ENCODE data around the gene STAT5A. TPM values are rescaled to one million over a fixed set of nuclear protein-coding genes. Genes with fewer than 3 reads are reported as not detected.

Gene STAT5A
- total RNA-seq, 1 experiment from 2014 or later = 0.91 TPM

GRCh38 chr17:42325026-42325425, 36.7 kb downstream of the STAT5A start:
- peak; percentile 45; the same call in 1 of the 2 replicates for TF ChIP-seq POLR2AphosphoS5 (IDR thresholded peaks at IDR 0.05; ENCODE audit: low read depth, low read length)
- peak; percentile 81 for TF ChIP-seq SP1 (IDR thresholded peaks at IDR 0.05; ENCODE audit: low read depth)
- no peak for TF ChIP-seq CEBPB (IDR thresholded peaks at IDR 0.05; ENCODE audit: low read depth)
- peak; percentile 84; the same call in 1 of the 2 replicates for TF ChIP-seq CBX3 (IDR thresholded peaks at IDR 0.05; ENCODE audit: low read depth)
- no peak for TF ChIP-seq SIN3A (IDR thresholded peaks at IDR 0.05; ENCODE audit: low read depth)
- peak; percentile 70 for TF ChIP-seq MAX (IDR thresholded peaks at IDR 0.05)
- peak; percentile 90 for TF ChIP-seq FOSL1 (IDR thresholded peaks at IDR 0.05; ENCODE audit: low read depth)
- peak; percentile 93 for TF ChIP-seq JUND (IDR thresholded peaks at IDR 0.05)
- TF ChIP-seq EGR1 (IDR thresholded peaks at IDR 0.05; ENCODE audit: low read depth) = 0 out of 2 replicates have a peak, but pooled peaks have one; percentile 20
- H3K9me2 ChIP-seq (ENCODE audit: insufficient read depth) = no peaks in the 10 kb centered on the region
- CTCF ChIA-PET = interaction anchor here (0.8 to 5.9 kb wide), 6 partner anchors 63 to 203 kb away, joined by 3 to 33 read pairs (median 6); partner anchors contain the start of gene STAT3
- RAD21 ChIA-PET (ENCODE audit: low non-redundant PET in 1 of 2, low total read pairs in 2 of 2, uncharacterized antibody in 2 of 2, unreplicated experiment in 2 of 2) = interaction anchor here (1.2 to 2.1 kb wide), 2 partner anchors 78 to 81 kb away, joined by 4 to 6 read pairs; no protein-coding TSS in a partner anchor
- peaks cover 11 to 17% of the 10 kb centered on the region in 2 experiments; a peak in 3 of 4 replicates for H3K36me3 ChIP-seq (ENCODE audit: control insufficient read depth in 1 of 2, insufficient read depth in 2 of 2, low read length in 2 of 2)
- DNase-seq (ENCODE audit: low read depth, low spot score) (peak; percentile 81), ATAC-seq (peak; percentile 82)
- peak overlapping the region; percentile 34 for H3K9ac ChIP-seq (ENCODE audit: low read length)
- intact Hi-C loops (cut with micrococcal nuclease) = no loop called here
- H2AFZ ChIP-seq (ENCODE audit: low read depth, low read length, poor library complexity, severe bottlenecking) = no peak overlapping the region
- H3K4me1 ChIP-seq (ENCODE audit: control insufficient read depth in 1 of 2, insufficient read depth in 2 of 2, low read length in 2 of 2) = peaks cover 18 to 49% of the 10 kb centered on the region in 2 experiments
- 0 out of 4 replicates have a peak overlapping the region, but pooled peaks of 1 of the 2 experiments have one; percentile 0 for H3K4me3 ChIP-seq (replicated peaks in 1 of 2; ENCODE audit: low read depth in 1 of 2, low read length in 2 of 2)
- H3K4me2 ChIP-seq (ENCODE audit: low read length) = peak overlapping the region; percentile 54
- no peaks in the 10 kb centered on the region for H4K20me1 ChIP-seq (ENCODE audit: insufficient read depth)
- no peaks in the 10 kb centered on the region for H3K9me3 ChIP-seq (ENCODE audit: control insufficient read depth in 1 of 2, insufficient read depth in 1 of 2, low read depth in 1 of 2, low read length in 2 of 2)
- peak overlapping the region; percentile 70; the same call in 1 of the 2 replicates for H3K27ac ChIP-seq (ENCODE audit: low read depth, low read length)
- no peaks in the 10 kb centered on the region for H3K27me3 ChIP-seq (ENCODE audit: insufficient read depth, low read length)
- BruUV-seq (replicated peaks) = no TSS peak
- POLR2A ChIA-PET = interaction anchor here (0.6 to 1.7 kb wide), 3 partner anchors 98 to 309 kb away, joined by 3 to 4 read pairs (median 4); partner anchors contain the start of gene CAVIN1
- H3K79me2 ChIP-seq (ENCODE audit: insufficient read depth, low read length) = no peaks in the 10 kb centered on the region
